Measurements from ENCODE around the gene GRHL3. TPM values are rescaled to one million over a fixed set of nuclear protein-coding genes. Genes with fewer than 3 reads are reported as not detected.
A peak's percentile ranks its signal among the peaks of the same experiment; 100 is the strongest.

Gene GRHL3
- total RNA-seq, 1 experiment from 2014 or later = not detected

GRCh38 chr1:24317956-24318614 is 1.1 kb upstream of the GRHL3 start:
- Histone ChIP-seq H3K36me3 (no peaks in the 10 kb centered on the region), H3K9me3 (replicated peaks) (no peaks in the 10 kb centered on the region), H3K27ac (no peak overlapping the region), H3K4me3 (no peak overlapping the region), H3K4me1 (replicated peaks) (peaks cover 28% of the 10 kb centered on the region), H3K27me3 (replicated peaks) (no peaks in the 10 kb centered on the region)
- DNase-seq (ENCODE audit: low read depth in 1 of 2, low spot score in 2 of 2) = no peak

DNA sequence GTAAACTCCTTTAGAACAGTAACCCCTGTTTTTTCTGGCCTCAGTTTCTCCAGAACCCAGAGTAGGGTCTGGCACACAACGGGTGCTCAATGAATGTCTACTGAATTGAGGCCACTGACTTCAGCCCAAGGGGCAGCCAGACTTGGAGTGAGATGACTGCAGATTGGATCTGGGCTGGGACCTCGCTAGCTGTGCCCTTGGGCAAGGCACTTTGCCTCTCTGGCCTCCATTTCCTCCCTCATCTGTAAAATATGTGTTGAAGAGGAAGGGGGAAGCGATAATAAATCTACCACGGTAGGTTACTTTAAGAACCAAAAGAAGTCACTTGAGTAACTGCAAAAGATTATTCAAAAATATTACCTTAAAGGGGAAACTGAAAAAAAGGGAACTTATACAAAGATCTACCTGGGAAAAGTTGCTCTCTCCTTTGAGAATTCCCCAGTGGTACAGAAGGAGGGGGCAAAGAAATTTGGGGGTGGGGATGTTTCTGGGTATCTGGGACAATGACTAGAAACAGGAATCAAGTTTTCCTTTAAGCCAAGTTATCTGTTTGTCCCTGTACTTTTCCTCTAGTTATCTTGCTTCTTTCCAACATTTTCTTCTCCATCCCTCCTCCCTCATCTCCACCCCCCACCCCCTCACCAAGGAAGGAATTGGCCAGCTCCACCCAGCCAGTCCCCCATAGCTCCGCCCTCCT is 394 bp upstream of the GRHL3 start:
- H3K27me3 ChIP-seq (replicated peaks) = no peaks in the 10 kb centered on the region
- H3K4me3 ChIP-seq = no peak overlapping the region
- DNase-seq (ENCODE audit: low read depth in 1 of 2, low spot score in 2 of 2) = no peak

DNA sequence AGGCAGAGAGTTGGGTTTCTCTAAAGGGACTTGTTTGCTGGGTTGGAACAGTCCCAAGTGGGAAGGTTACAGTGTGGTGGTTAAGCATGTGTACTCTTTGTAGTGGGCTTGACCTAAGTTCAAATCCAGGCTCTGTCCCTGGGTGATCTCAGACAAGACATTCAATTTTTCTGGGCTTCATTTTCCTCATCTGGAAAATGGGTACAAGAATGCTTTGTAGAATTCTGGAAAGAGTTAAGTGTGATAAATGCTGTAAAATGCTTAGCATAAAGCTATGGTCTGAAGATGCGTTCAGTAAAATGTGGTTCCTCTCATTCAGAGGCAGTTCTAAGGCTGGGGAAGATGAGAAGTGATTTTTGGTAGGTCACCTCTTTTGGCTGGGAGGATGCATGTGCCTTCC is 805 bp downstream of the GRHL3 start:
- Histone ChIP-seq H3K4me1 (replicated peaks) (peaks cover 29% of the 10 kb centered on the region), H3K27ac (no peak overlapping the region), H3K9me3 (replicated peaks) (no peaks in the 10 kb centered on the region), H3K4me3 (no peak overlapping the region), H3K27me3 (replicated peaks) (no peaks in the 10 kb centered on the region), H3K36me3 (no peaks in the 10 kb centered on the region)
- DNase-seq (ENCODE audit: low read depth in 1 of 2, low spot score in 2 of 2) = no peak

More for the DNA sequence above, 394 bp upstream of the GRHL3 start:
- peaks cover 29% of the 10 kb centered on the region for H3K4me1 ChIP-seq (replicated peaks)
- H3K36me3 ChIP-seq = no peaks in the 10 kb centered on the region
- H3K9me3 ChIP-seq (replicated peaks) = no peaks in the 10 kb centered on the region
- H3K27ac ChIP-seq = no peak overlapping the region

- H3K27me3 ChIP-seq (replicated peaks) = no peaks in the 10 kb centered on the region
Observed at GRCh38 chr1:24321126-24321525, 2.0 kb downstream of the GRHL3 start.

GRCh38 chr1:24321697-24322469 is 2.7 kb downstream of the GRHL3 start:
- Histone ChIP-seq H3K9me3 (replicated peaks) (no peaks in the 10 kb centered on the region), H3K4me3 (peak overlapping the region; percentile 49), H3K27me3 (replicated peaks) (no peaks in the 10 kb centered on the region), H3K4me1 (replicated peaks) (peaks cover 29% of the 10 kb centered on the region), H3K27ac (peak overlapping the region; percentile 83), H3K36me3 (no peaks in the 10 kb centered on the region)
- peak; percentile 92 to 95 for DNase-seq (ENCODE audit: low read depth in 1 of 2, low spot score in 2 of 2)

More at GRCh38 chr1:24321126-24321525, 2.0 kb downstream of the GRHL3 start:
- Histone ChIP-seq H3K9me3 (replicated peaks) (no peaks in the 10 kb centered on the region), H3K4me1 (replicated peaks) (peaks cover 29% of the 10 kb centered on the region), H3K36me3 (no peaks in the 10 kb centered on the region), H3K4me3 (peak overlapping the region; percentile 49), H3K27ac (no peak overlapping the region)
- no peak for DNase-seq (ENCODE audit: low read depth in 1 of 2, low spot score in 2 of 2)

DNA sequence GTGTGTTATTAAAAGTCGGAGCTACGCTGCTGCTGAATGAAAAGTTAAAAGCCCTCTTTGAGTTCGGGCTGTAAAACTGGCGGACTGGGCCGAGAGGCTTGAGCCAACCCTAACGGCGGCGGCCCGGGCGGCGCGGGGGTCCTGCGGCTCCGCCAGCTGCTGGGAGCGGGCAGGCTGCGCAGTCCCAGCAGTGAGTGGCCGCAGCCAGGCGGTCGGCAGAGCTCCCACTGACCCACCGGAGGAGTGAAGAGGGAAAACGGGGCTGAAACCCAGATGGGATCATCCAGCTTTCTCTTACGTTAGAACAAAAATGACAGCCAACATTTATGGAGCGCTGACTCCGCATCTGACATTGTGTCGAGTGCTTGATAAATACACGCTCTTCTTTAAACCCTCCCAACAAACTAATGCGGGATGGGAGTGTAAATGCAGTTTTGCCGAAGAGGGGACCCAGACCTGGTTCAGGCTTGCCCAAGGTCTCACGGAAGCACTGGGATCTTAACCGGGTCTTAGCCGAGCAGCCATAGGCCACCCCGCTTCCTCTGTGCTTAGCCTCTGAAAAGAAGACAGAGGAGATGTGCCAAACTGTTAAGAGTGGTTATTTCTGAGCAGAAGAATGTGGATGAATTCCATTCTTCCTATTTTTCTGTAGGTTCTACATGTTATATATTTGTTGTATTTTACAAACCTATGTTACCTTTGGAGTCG is 3.5 kb downstream of the GRHL3 start:
- H3K27ac ChIP-seq = peak overlapping the region; percentile 83
- no peaks in the 10 kb centered on the region for H3K9me3 ChIP-seq (replicated peaks)
- peaks cover 29% of the 10 kb centered on the region for H3K4me1 ChIP-seq (replicated peaks)
- H3K36me3 ChIP-seq = no peaks in the 10 kb centered on the region
- no peak for DNase-seq (ENCODE audit: low read depth in 1 of 2, low spot score in 2 of 2)
- H3K4me3 ChIP-seq = peak overlapping the region; percentile 49
- no peaks in the 10 kb centered on the region for H3K27me3 ChIP-seq (replicated peaks)

GRCh38 chr1:24323281-24323680 is 4.1 kb downstream of the GRHL3 start:
- H3K4me3 ChIP-seq = no peak overlapping the region

GRCh38 chr1:24324903-24325302 is 5.7 kb downstream of the GRHL3 start:
- Histone ChIP-seq H3K4me1 (replicated peaks) (peaks cover 25% of the 10 kb centered on the region), H3K36me3 (no peaks in the 10 kb centered on the region), H3K27ac (no peak overlapping the region), H3K4me3 (no peak overlapping the region), H3K9me3 (replicated peaks) (no peaks in the 10 kb centered on the region), H3K27me3 (replicated peaks) (no peaks in the 10 kb centered on the region)
- DNase-seq (ENCODE audit: low read depth in 1 of 2, low spot score in 2 of 2) = no peak

More at GRCh38 chr1:24323281-24323680, 4.1 kb downstream of the GRHL3 start:
- Histone ChIP-seq H3K27me3 (replicated peaks) (no peaks in the 10 kb centered on the region), H3K9me3 (replicated peaks) (no peaks in the 10 kb centered on the region), H3K36me3 (no peaks in the 10 kb centered on the region), H3K4me1 (replicated peaks) (peaks cover 29% of the 10 kb centered on the region), H3K27ac (no peak overlapping the region)
- DNase-seq (ENCODE audit: low read depth in 1 of 2, low spot score in 2 of 2) = no peak

GRCh38 chr1:24325587-24326449 is 6.7 kb downstream of the GRHL3 start:
- Histone ChIP-seq H3K4me3 (no peak overlapping the region), H3K27ac (no peak overlapping the region), H3K36me3 (no peaks in the 10 kb centered on the region), H3K9me3 (replicated peaks) (no peaks in the 10 kb centered on the region), H3K4me1 (replicated peaks) (peaks cover 29% of the 10 kb centered on the region), H3K27me3 (replicated peaks) (no peaks in the 10 kb centered on the region)
- no peak for DNase-seq (ENCODE audit: low read depth in 1 of 2, low spot score in 2 of 2)

- Histone ChIP-seq H3K27ac (no peak overlapping the region), H3K36me3 (no peaks in the 10 kb centered on the region), H3K4me3 (no peak overlapping the region), H3K4me1 (replicated peaks) (peaks cover 15% of the 10 kb centered on the region), H3K9me3 (replicated peaks) (no peaks in the 10 kb centered on the region), H3K27me3 (replicated peaks) (no peaks in the 10 kb centered on the region)
- DNase-seq (ENCODE audit: low read depth in 1 of 2, low spot score in 2 of 2) = no peak
Observed at GRCh38 chr1:24327486-24327885, 8.3 kb downstream of the GRHL3 start.

GRCh38 chr1:24327891-24328290 is 8.7 kb downstream of the GRHL3 start:
- DNase-seq (ENCODE audit: low read depth in 1 of 2, low spot score in 2 of 2) = no peak

GRCh38 chr1:24329331-24329730 is 10.2 kb downstream of the GRHL3 start:
- no peak for DNase-seq (ENCODE audit: low read depth in 1 of 2, low spot score in 2 of 2)
- Histone ChIP-seq H3K36me3 (no peaks in the 10 kb centered on the region), H3K4me1 (replicated peaks) (peaks cover 7% of the 10 kb centered on the region; the same call in 1 of the 2 replicates), H3K27me3 (replicated peaks) (no peaks in the 10 kb centered on the region), H3K4me3 (no peak overlapping the region), H3K27ac (no peak overlapping the region), H3K9me3 (replicated peaks) (no peaks in the 10 kb centered on the region)

More at GRCh38 chr1:24327891-24328290, 8.7 kb downstream of the GRHL3 start:
- H3K9me3 ChIP-seq (replicated peaks) = no peaks in the 10 kb centered on the region
- H3K27ac ChIP-seq = no peak overlapping the region
- H3K4me1 ChIP-seq (replicated peaks) = peaks cover 11% of the 10 kb centered on the region
- H3K27me3 ChIP-seq (replicated peaks) = no peaks in the 10 kb centered on the region
- H3K4me3 ChIP-seq = no peak overlapping the region
- H3K36me3 ChIP-seq = no peaks in the 10 kb centered on the region

All from SJSA1 (cell line).